H9 (cell line): ENCODE data around the gene RETN. TPM values are rescaled to one million over a fixed set of nuclear protein-coding genes. Genes with fewer than 3 reads are reported as not detected.
"Not testable (repeated sequence)": the region's sequence is repeated elsewhere in the genome, so short reads cannot be mapped to it uniquely, and the experiment has no call there.

Experiments used
- DNase-seq: peaks from one replicate; pipeline ENCODE4 v3.0.0-alpha.2; 2017
- H2AFZ ChIP-seq: one replicate; pipeline ENCODE4 v1.6.1; 2013; ENCODE audit warnings: mild to moderate bottlenecking, low read length, control low read depth, moderate library complexity
- H2AK5ac ChIP-seq: 2 replicates; pipeline ENCODE4 v1.6.1; 2013; ENCODE audit warnings: low read length, control low read depth, mixed read lengths; ENCODE audit not compliant: insufficient read length
- H2BK120ac ChIP-seq: one replicate; pipeline ENCODE4 v1.6.1; 2013; ENCODE audit warnings: low read depth, mild to moderate bottlenecking, low read length, control low read depth, inconsistent platforms; ENCODE audit not compliant: poor library complexity, severe bottlenecking
- H2BK12ac ChIP-seq: 2 replicates; pipeline ENCODE4 v1.6.1; 2013; ENCODE audit warnings: low read length, control low read depth, mixed read lengths, low read depth; ENCODE audit not compliant: insufficient read length
- H2BK15ac ChIP-seq: 2 replicates; pipeline ENCODE4 v1.6.1; 2013; ENCODE audit warnings: low read depth, low read length, control low read depth
- H2BK20ac ChIP-seq: one replicate; pipeline ENCODE4 v1.6.1; 2013; ENCODE audit warnings: low read depth, mild to moderate bottlenecking, low read length, control low read depth, inconsistent platforms; ENCODE audit not compliant: poor library complexity, severe bottlenecking
- H2BK5ac ChIP-seq: 2 replicates; pipeline ENCODE4 v1.6.1; 2013; ENCODE audit warnings: low read length, control low read depth, mixed read lengths; ENCODE audit not compliant: insufficient read length
- H3K14ac ChIP-seq: 2 replicates; pipeline ENCODE4 v1.6.1; 2013; ENCODE audit warnings: low read length, control low read depth; ENCODE audit not compliant: insufficient read depth
- H3K18ac ChIP-seq: 2 replicates; pipeline ENCODE4 v1.6.1; 2013; ENCODE audit warnings: low read depth, mild to moderate bottlenecking, mixed read lengths, low read length, control low read depth; ENCODE audit not compliant: insufficient read length
- H3K23ac ChIP-seq: 2 replicates; pipeline ENCODE4 v1.6.1; 2013; ENCODE audit warnings: low read length, control low read depth, mixed read lengths, low read depth; ENCODE audit not compliant: insufficient read length
- H3K23me2 ChIP-seq: 2 replicates; pipeline ENCODE4 v1.6.1; 2013; ENCODE audit warnings: low read depth, mild to moderate bottlenecking, mixed read lengths, low read length, control low read depth; ENCODE audit not compliant: insufficient read length, poor library complexity, severe bottlenecking
- H3K27ac ChIP-seq: 2 replicates; pipeline ENCODE4 v1.5.1; 2013; ENCODE audit warnings: low read length, control low read depth, mixed read lengths, low read depth; ENCODE audit not compliant: insufficient read length
- H3K27me3 ChIP-seq: 2 replicates; pipeline ENCODE4 v1.6.1; 2013; ENCODE audit warnings: low read length, control low read depth, inconsistent platforms; ENCODE audit not compliant: insufficient read depth
- H3K4ac ChIP-seq: 2 replicates; pipeline ENCODE4 v1.6.1; 2013; ENCODE audit warnings: low read depth, mild to moderate bottlenecking, control low read depth, inconsistent platforms, low read length, moderate library complexity
- H3K4me1 ChIP-seq: 2 replicates; pipeline ENCODE4 v1.6.1; 2013; ENCODE audit warnings: low read length, control low read depth, inconsistent platforms; ENCODE audit not compliant: insufficient read depth
- H3K4me2 ChIP-seq: 2 replicates; pipeline ENCODE4 v1.6.1; 2013; ENCODE audit warnings: low read length, control low read depth, mixed read lengths; ENCODE audit not compliant: insufficient read length, insufficient read depth
- H3K56ac ChIP-seq: 2 replicates; pipeline ENCODE4 v1.6.1; 2013; ENCODE audit warnings: low read depth, mild to moderate bottlenecking, mixed read lengths, low read length, control low read depth; ENCODE audit not compliant: insufficient read length
- H3K79me1 ChIP-seq: 2 replicates; pipeline ENCODE4 v1.6.1; 2013; ENCODE audit warnings: low read depth, mild to moderate bottlenecking, moderate library complexity, low read length, control low read depth, inconsistent platforms; ENCODE audit not compliant: insufficient read depth, poor library complexity, severe bottlenecking
- H3K79me2 ChIP-seq: 2 replicates; pipeline ENCODE4 v1.6.1; 2013; ENCODE audit warnings: low read length, control low read depth, inconsistent platforms; ENCODE audit not compliant: insufficient read depth
- H3K9ac ChIP-seq: 2 replicates; pipeline ENCODE4 v1.6.1; 2013; ENCODE audit warnings: low read length, control low read depth, mixed read lengths; ENCODE audit not compliant: insufficient read length; ENCODE audit errors: extremely low read depth
- H3K9me3 ChIP-seq: one replicate; pipeline ENCODE4 v1.6.1; 2013; ENCODE audit warnings: low read depth, low read length, inconsistent platforms; ENCODE audit not compliant: control insufficient read depth
- H3T11ph ChIP-seq: one replicate; pipeline ENCODE4 v1.6.1; 2013; ENCODE audit warnings: mild to moderate bottlenecking, low read length, control low read depth, inconsistent platforms
- H4K20me1 ChIP-seq: one replicate; pipeline ENCODE4 v1.6.1; 2013; ENCODE audit not compliant: control insufficient read depth, insufficient read length, insufficient read depth
- H4K5ac ChIP-seq: 2 replicates; pipeline ENCODE4 v1.6.1; 2013; ENCODE audit warnings: low read depth, mild to moderate bottlenecking, mixed read lengths, low read length, control low read depth; ENCODE audit not compliant: insufficient read length
- H4K8ac ChIP-seq: replicated peaks from 2 replicates; pipeline ENCODE4 v1.6.1; 2013; ENCODE audit warnings: low read length, control low read depth, mixed read lengths, low read depth; ENCODE audit not compliant: insufficient read length
- H4K91ac ChIP-seq: 2 replicates; pipeline ENCODE4 v1.6.1; 2013; ENCODE audit warnings: low read depth, mild to moderate bottlenecking, moderate library complexity, mixed read lengths, low read length, control low read depth; ENCODE audit not compliant: insufficient read length
- H3K27ac Mint-ChIP-seq, 3 experiments: 2 replicates in 2 of 3; 3 replicates in 1 of 3; pipeline ENCODE4 v1.8.0; 2020 to 2021; ENCODE audit warnings: mixed read lengths in 3 of 3, mild to moderate bottlenecking in 1 of 3, moderate library complexity in 1 of 3
- H3K27me3 Mint-ChIP-seq: 2 replicates; pipeline ENCODE4 v1.8.0; 2021; ENCODE audit warnings: low read depth, mild to moderate bottlenecking, moderate library complexity, mixed read lengths
- H3K36me3 Mint-ChIP-seq, 3 experiments: 2 replicates in 2 of 3; 3 replicates in 1 of 3; pipeline ENCODE4 v1.8.0; 2020 to 2021; ENCODE audit warnings: low read depth in 3 of 3, mixed read lengths in 3 of 3; ENCODE audit not compliant: insufficient read depth in 1 of 3
- H3K4me1 Mint-ChIP-seq, 2 experiments: 2 replicates each; pipeline ENCODE4 v1.8.0; 2020; ENCODE audit warnings: mixed read lengths in 2 of 2
- H3K4me3 Mint-ChIP-seq, 2 experiments: 2 replicates in 1 of 2; 3 replicates in 1 of 2; pipeline ENCODE4 v1.8.0; 2020 to 2021; ENCODE audit warnings: mild to moderate bottlenecking in 2 of 2, mixed read lengths in 2 of 2, moderate library complexity in 1 of 2
- H3K9me3 Mint-ChIP-seq, 2 experiments: 2 replicates in 1 of 2; 3 replicates in 1 of 2; pipeline ENCODE4 v1.8.0; 2020; ENCODE audit warnings: mild to moderate bottlenecking in 2 of 2, mixed read lengths in 2 of 2, moderate library complexity in 1 of 2
- CTCF ChIP-seq: fragments of 200-600 bp; sonication (generic); conservative IDR thresholded peaks from 3 replicates; pipeline ENCODE4 v1.8.0; 2021; ENCODE audit warnings: antibody characterized with exemption, mild to moderate bottlenecking
- WGBS: extraction: QIAGEN DNeasy Blood & Tissue Kit; methylation state at CpG from one replicate; pipeline ENCODE4 v1.1.7; 2013; ENCODE audit warnings: missing lambda C conversion rate, low lambda C conversion rate, mixed read lengths; ENCODE audit not compliant: insufficient read length; ENCODE audit errors: extremely low coverage; 5-methylcytosine and 5-hydroxymethylcytosine counted together
- total RNA-seq: library from RNA; stranded (reverse); gene quantifications from 2 replicates; pipeline ENCODE4 v1.2.1, GENCODE V29; 2021

Gene RETN
- total RNA-seq, 1 experiment from 2014 or later, result not detected

DNA sequence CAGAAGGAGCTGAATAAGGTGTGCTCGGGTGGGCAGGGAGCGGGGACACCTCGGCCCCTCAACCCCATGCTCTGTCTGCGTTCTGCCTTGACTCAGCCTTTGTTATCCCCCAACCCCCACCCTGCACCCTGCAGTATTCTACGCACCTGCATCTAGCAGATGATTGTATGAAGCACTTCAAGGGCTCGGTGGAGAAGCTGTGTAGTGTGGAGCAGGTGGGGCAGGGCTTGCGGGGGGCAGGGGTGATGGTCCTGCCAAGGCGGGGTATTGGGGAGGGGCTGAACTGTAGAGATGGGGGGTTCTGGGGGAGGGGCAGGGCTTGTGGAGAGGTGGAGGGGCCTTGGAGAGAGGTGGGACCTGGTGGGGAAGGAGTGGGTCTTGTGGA is 25.8 kb upstream of the RETN start:
- Histone ChIP-seq H3T11ph (no peak overlapping the region), H2BK5ac (no peak overlapping the region), H3K27ac (no peak overlapping the region), H3K23me2 (no peaks in the 10 kb centered on the region), H3K18ac (no peak overlapping the region), H3K27me3 (no peaks in the 10 kb centered on the region), H3K56ac (no peak overlapping the region), H3K9me3 (no peaks in the 10 kb centered on the region), H4K20me1 (no peaks in the 10 kb centered on the region), H3K4me2 (no peak overlapping the region), H2AFZ (no peak overlapping the region), H3K79me2 (no peaks in the 10 kb centered on the region), H2BK120ac (no peak overlapping the region), H2BK20ac (no peak overlapping the region), H4K8ac (no peak overlapping the region), H3K9ac (no peak overlapping the region), H3K4ac (no peak overlapping the region), H2AK5ac (no peak overlapping the region), H4K91ac (no peak overlapping the region), H4K5ac (no peak overlapping the region), H3K4me1 (no peaks in the 10 kb centered on the region), H2BK12ac (no peak overlapping the region), H2BK15ac (no peak overlapping the region), H3K79me1 (no peaks in the 10 kb centered on the region), H3K23ac (no peak overlapping the region), H3K14ac (no peak overlapping the region)
- Mint-ChIP-seq H3K27ac (peak overlapping the region in 2 of 3 experiments; percentile 37 to 44; a peak in 1 of 7 replicates), H3K9me3 (no peaks in the 10 kb centered on the region; a peak in 1 of 5 replicates), H3K36me3 (peaks cover 9 to 26% (median 17%) of the 10 kb centered on the region in 3 experiments), H3K4me1 (peaks cover 0 to 8% of the 10 kb centered on the region in 2 experiments; a peak in 2 of 4 replicates), H3K27me3 (no peaks in the 10 kb centered on the region), H3K4me3 (no peak overlapping the region)
- TF ChIP-seq CTCF, result no peak
- no CpG with 5 or more reads among the region's 8 CpGs for WGBS
- DNase-seq, result peak; percentile 24

- not testable (repeated sequence) for H4K20me1 ChIP-seq, H3K27me3 ChIP-seq, H3K9me3 ChIP-seq, H3K23me2 ChIP-seq, H3K4me3 Mint-ChIP-seq, H3K14ac ChIP-seq, H4K5ac ChIP-seq, H2BK120ac ChIP-seq, H3K27ac ChIP-seq, H3K4ac ChIP-seq, H2BK12ac ChIP-seq, H3K23ac ChIP-seq, H2AFZ ChIP-seq, H3K4me1 ChIP-seq, H3K79me1 ChIP-seq, H3K79me2 ChIP-seq, H2AK5ac ChIP-seq, H3K9me3 Mint-ChIP-seq, H3K27ac Mint-ChIP-seq, H3K56ac ChIP-seq, H2BK15ac ChIP-seq, H4K91ac ChIP-seq, H3K27me3 Mint-ChIP-seq, H3K4me2 ChIP-seq, H3K4me1 Mint-ChIP-seq, H2BK5ac ChIP-seq, H3T11ph ChIP-seq, H4K8ac ChIP-seq, H2BK20ac ChIP-seq, H3K18ac ChIP-seq, H3K9ac ChIP-seq
- peaks cover 9 to 26% (median 17%) of the 10 kb centered on the region in 3 experiments for H3K36me3 Mint-ChIP-seq
- no CpG with 5 or more reads among the region's 10 CpGs for WGBS
- DNase-seq, result peak; percentile 89
These were observed 25.0 kb upstream of the RETN start for GRCh38 chr19:7643629-7644549.
